Stimulated activated CD8-positive, alpha-beta memory T cell treated with anti-CD3 and anti-CD28 coated beads, Interleukin-12 subunit alpha, Interleukin-12 subunit beta, amount 100 ng/mL, for 4 hours (primary cell): Measurements from ENCODE around the gene TPRA1.
"Not testable (repeated sequence)": the region's sequence is repeated elsewhere in the genome, so short reads cannot be mapped to it uniquely, and the experiment has no call there.

Source experiments
- DNase-seq: peaks from one replicate; pipeline ENCODE4 v3.0.0-alpha.2; 2020; ENCODE audit warnings: low read depth

Gene TPRA1

DNA sequence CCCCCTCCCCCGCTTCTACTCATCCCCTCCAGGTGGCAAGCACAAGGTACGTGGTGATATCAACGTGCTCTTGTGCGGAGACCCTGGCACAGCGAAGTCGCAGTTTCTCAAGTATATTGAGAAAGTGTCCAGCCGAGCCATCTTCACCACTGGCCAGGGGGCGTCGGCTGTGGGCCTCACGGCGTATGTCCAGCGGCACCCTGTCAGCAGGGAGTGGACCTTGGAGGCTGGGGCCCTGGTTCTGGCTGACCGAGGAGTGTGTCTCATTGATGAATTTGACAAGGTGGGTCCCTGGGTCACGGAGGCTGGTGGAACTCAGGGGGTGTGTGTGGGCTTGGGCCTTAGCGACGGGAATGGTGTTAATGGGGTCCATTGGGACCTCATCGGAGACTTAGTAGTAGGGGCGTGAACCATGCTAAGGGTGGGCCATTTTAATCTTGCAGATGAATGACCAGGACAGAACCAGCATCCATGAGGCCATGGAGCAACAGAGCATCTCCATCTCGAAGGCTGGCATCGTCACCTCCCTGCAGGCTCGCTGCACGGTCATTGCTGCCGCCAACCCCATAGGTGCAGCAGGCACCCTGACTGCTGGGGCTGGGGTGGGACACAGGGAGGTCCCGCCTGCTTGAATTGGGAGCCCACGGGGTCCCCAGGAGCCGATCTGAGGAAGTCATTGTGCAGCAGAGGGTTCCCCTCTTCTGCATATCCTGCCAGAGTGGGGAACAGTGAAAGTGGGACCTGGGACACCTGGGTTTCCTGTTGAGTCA, 26.5 kb upstream of the TPRA1 start:
- DNase-seq: no peak

DNA sequence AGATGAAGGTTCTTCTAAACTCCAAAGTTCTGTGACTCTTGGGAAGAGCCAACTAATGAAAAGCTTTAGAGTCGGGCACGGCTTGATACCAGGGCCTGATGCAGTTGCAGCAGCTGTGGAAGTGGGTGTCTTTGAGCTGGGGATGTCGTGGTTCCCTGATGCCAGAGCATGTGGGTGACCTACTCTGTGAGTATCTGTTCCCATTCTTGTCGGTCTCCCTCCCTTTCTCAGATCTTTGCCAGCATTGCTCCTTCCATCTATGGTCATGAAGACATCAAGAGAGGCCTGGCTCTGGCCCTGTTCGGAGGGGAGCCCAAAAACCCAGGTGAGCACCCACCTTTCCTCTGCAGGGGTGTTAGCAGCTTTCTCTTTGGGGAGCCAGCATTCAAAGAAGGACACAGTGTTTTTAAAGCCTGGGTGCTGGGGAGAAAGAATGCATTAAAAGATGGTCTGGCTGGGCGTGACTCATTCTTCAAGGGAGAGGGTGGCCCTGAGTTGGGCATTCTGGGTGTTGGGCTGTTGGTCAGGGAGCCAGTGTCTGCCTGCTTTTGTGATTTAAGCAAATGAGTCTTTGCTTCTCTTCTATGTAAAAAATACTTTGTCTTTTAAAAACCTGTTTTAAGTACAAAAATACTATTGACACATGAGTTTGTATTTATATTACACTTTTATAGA, 25.2 kb upstream of the TPRA1 start:
- DNase-seq: no peak

- no peak for DNase-seq
Measured at GRCh38 chr3:127614928-127615589, 24.5 kb upstream of the TPRA1 start.

DNA sequence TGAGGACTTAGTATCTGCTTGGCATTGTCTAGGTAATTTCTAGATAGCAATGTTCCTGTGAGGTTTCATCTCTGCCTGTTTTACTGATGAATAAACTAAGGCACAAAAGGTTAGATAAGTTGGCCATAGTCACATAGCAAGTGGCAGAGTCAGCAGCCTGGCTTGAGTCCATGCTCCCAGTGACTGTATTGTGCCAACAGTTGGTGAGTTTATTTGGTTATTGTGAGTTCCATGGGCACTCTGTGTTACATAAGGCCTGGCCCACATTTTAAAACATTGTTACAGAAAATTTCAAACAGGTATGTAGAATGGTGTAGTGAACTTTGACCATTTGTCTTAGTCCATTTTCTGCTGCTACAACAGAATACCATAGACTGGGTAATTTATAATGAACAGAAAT, 22.9 kb upstream of the TPRA1 start:
- no peak for DNase-seq

GRCh38 chr3:127612966-127613365, 22.4 kb upstream of the TPRA1 start:
- no peak for DNase-seq

GRCh38 chr3:127611251-127611650, 20.7 kb upstream of the TPRA1 start:
- DNase-seq: no peak

DNA sequence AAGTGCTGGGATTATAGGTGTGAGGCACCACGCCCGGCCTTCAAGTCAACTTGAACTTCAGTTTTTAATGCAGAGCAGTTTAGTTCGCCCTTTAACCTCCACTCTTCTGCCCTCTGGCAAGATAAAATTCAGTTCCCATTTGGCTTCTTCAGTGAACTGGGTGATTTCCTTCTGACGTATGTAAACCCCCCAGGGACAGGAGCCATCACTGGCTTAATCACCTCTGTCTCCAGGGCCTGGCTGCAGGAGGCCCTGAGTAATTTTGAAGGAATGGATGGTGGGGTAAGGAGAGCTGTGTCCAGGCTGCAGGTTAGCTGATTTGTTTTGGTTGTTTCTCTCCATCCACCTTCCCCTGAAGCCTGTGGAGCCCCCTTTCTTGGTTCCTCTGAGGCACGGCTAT, 19.6 kb upstream of the TPRA1 start:
- DNase-seq: no peak

- no peak for DNase-seq
Measured at GRCh38 chr3:127608362-127608718, 17.8 kb upstream of the TPRA1 start.

- DNase-seq: no peak
Measured at GRCh38 chr3:127607675-127608361, 17.3 kb upstream of the TPRA1 start.

DNA sequence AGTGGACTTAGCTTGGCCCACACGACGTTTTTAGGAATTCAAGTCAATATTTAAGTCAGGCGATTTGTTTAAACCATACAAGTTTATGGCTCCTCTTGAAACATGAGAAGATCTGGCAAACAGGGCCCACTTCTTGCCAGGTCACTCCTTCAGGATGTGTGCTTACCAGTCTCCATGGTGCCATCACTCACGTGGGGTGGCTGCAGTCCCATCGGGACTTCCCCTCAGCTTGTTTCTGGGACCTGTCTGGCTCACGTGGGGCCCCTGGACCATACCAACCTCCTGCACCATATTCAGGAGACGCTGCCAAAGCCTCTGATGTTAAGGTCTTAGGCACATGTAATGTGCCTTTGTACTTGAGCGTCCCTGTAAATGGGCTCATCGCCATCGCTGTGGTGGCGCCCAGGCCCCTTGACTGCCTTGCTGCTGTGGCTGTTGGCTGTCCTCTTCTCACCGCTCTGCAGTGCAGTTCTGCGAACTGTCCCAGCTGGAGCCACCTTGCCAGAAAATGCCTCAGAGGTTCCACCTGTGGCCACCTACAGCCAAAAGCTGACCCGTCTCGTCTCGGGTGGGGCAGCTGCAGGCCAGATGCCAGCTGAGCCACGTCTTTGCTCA, 16.6 kb upstream of the TPRA1 start:
- DNase-seq: no peak

- DNase-seq: no peak
Measured at GRCh38 chr3:127606086-127606805, 15.7 kb upstream of the TPRA1 start.

DNA sequence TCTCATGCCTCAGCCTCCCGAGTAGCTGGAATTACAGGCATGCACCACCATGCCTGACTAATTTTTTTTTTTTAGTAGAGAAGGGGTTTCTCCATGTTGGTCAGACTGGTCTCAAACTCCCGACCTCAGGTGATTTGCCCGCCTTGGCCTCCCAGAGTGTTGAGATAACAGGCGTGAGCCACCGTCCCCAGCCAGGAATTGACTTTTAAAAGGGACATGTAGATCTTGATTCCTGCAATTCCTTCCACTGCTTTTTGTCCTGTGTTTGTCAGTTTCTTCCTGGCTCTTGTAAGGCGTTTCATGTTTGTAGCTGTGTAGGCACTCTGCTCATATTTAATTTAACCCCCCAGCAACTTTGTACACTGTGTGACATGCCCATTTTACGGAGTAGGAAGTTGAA, 15.0 kb upstream of the TPRA1 start:
- DNase-seq: not testable (repeated sequence)

GRCh38 chr3:127604546-127605165, 14.1 kb upstream of the TPRA1 start:
- no peak for DNase-seq

DNA sequence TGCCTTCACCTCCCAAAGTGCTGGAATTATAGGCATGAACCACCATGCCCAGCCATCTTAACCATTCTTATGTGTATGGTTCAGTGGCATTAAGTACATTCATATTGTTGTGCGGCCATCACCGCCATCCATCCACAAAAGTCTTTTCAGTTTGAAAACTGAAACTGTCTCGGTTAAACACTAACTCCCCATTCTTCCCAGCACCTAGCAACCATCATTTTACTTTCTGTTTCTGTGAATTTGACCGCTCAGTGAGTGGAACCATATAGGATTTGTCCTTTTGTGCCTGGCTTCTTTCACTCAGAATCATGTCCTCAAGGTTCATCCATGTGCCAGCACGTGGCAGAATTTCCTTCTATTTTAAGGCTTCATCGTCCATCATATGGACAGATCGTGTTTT, 13.5 kb upstream of the TPRA1 start:
- no peak for DNase-seq

GRCh38 chr3:127600749-127601456, 10.4 kb upstream of the TPRA1 start:
- DNase-seq: no peak

DNA sequence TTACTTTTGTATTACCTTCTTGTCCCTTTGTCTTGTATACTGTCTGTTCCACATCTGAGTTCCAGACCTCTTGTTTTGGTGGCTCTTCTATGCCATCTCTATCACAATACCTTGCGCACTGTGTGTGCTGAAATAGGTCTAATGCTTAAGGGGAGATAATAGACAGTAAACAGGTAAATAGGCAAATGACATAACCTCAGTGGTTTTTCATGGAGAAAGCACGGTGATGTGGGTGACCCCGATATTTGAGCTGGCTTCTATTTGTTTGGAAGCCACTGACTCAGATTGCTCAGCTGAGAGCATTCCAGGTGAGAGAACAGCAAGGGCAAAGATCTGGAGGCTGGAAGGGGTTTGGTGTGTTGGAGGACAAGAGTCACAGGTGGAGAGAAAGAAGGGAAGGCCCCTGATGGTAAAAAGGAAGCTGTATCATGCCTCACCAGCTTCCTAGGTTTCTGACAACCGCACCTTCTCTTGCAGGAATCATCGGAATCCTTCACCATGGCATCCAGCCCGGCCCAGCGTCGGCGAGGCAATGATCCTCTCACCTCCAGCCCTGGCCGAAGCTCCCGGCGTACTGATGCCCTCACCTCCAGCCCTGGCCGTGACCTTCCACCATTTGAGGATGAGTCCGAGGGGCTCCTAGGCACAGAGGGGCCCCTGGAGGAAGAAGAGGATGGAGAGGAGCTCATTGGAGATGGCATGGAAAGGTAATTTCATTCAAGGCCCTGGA, 8.5 kb upstream of the TPRA1 start:
- DNase-seq: no peak

DNA sequence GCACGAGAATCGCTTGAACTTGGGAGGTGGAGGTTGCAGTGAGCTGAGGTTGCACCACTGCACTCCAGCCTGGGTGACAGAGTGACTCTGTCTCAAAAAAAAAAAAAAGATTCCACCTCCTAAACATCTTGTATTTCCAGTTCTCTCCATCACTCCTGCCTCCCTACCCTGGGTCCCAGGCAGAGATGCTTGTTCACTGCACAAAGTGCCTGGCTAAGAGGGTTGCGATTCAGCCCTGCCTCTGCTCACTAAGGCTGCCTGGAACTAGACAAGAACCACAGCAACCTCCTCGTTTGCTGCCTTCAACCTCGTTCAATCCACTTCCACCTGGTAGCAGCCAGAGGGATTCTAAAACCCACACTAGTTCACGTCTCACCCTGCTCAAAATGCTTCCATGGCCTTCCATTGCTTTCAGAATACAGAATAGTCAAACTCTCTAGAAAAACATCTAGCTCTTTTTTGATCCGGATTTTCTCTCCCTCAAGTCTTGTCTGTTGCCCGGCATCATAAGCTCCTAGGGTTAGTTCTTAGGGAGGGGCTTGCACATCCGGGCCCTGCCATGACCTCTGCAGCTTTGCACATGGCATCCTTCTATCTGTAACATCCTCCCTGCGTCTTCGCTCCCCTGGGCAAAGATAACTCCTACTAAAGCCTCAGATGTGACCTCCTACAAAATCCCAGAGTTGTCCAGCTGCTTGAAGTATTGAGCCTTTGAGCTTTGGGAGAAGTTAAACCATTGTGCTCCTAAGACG, 6.7 kb upstream of the TPRA1 start:
- no peak for DNase-seq

DNA sequence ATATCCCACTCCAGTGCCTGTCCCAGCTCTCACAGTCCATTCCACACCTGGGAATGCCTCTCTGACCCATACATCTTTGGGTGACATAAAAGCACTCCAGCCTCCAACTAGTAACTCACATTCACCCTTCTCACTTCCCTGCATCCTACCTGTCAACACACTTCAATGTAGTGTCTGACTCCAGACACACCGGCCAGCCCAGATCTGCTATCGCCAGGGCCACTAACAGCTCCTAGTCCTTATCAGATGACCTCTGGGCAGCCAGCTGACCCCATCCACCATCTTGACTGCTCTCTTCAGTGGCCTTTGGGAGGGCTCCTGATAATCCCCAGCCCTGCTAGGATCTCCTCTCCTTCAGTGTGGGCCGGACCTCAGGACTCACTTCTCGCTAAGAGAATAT, 4.8 kb upstream of the TPRA1 start:
- no peak for DNase-seq

DNA sequence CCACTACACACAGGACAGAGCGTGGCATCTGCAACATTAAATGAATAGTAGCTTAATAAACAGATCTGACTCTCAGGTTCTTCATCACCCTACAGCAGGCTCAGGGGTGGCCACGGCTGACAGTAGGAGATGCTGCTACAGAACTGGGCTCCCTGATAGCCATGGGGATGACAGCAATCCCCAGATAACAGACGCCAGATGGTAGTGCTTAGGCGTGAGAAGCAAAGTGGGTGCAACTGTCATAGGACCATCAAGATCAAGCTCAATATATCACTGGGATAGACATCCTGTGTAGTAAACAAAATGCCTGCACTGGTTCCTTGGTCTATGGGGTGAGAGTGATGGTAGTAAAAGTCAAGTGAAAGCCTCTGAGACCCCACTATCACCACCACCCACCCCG, 2.6 kb upstream of the TPRA1 start:
- no peak for DNase-seq
